ENCODE measurements around the gene PCDH17.

DNA sequence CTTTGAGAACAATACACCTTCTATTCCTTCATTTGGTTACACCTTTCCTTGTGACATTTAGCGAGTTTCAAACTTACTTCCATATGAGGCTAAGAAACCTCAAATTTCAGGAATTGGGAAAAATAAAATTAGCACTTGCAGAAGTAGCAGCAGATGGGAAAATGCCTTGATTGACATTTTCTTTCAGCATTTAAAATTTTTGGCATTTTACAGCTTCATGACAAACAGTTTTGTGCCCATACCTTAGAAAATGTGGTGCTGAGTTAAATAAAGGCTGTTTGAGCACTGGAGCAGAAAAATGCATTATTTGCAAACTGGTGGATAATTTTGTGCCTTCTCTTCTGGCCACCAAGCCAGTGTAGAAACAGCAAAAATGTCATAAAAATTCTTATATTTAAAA, 95.4 kb downstream of the PCDH17 start:
- TF ChIP-seq, protein P1, sequence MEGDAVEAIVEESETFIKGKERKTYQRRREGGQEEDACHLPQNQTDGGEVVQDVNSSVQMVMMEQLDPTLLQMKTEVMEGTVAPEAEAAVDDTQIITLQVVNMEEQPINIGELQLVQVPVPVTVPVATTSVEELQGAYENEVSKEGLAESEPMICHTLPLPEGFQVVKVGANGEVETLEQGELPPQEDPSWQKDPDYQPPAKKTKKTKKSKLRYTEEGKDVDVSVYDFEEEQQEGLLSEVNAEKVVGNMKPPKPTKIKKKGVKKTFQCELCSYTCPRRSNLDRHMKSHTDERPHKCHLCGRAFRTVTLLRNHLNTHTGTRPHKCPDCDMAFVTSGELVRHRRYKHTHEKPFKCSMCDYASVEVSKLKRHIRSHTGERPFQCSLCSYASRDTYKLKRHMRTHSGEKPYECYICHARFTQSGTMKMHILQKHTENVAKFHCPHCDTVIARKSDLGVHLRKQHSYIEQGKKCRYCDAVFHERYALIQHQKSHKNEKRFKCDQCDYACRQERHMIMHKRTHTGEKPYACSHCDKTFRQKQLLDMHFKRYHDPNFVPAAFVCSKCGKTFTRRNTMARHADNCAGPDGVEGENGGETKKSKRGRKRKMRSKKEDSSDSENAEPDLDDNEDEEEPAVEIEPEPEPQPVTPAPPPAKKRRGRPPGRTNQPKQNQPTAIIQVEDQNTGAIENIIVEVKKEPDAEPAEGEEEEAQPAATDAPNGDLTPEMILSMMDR (IDR thresholded peaks at IDR 0.05; ENCODE audit: low read length): no peak
- no peak for TF ChIP-seq EZH2 (IDR thresholded peaks at IDR 0.05; ENCODE audit: borderline replicate concordance, low read length)

All from OCI-LY1 (cell line).